GM21723 (cell line): ENCODE data around the gene GRM5.
A peak's percentile ranks its signal among the peaks of the same experiment; 100 is the strongest.
"Not testable (repeated sequence)": the region's sequence is repeated elsewhere in the genome, so short reads cannot be mapped to it uniquely, and the experiment has no call there.

Experiments used
- ATAC-seq: cut with Tn5 transposase; IDR thresholded peaks from one replicate; pipeline ENCODE4 v1.9.1; 2021; ENCODE audit warnings: mild to moderate bottlenecking, moderate library complexity; ENCODE audit not compliant: unreplicated experiment

GRM5 gene

GRCh38 chr11:88843766-88844426 is 221.9 kb downstream of the GRM5 start:
- not testable (repeated sequence) for ATAC-seq

DNA sequence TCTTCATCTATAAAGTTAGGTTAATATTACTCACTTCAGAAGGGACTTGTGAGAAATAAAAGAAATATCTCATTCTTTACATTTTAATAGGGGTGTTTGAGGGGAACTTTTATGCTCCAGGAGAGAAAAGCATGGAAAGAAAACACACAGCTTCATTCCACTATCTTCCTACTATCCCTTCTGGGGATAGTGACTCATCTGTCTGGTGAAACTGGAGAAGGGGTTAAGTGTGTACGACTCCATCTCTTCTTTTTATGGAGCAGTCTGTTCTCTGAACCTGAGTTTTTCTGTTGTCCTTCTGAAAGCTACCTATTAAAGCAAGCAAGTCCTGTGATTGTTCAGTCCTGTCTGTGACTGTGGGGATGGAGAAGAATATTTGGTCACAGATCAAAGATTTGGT is 227.6 kb downstream of the GRM5 start:
- ATAC-seq = not testable (repeated sequence)

DNA sequence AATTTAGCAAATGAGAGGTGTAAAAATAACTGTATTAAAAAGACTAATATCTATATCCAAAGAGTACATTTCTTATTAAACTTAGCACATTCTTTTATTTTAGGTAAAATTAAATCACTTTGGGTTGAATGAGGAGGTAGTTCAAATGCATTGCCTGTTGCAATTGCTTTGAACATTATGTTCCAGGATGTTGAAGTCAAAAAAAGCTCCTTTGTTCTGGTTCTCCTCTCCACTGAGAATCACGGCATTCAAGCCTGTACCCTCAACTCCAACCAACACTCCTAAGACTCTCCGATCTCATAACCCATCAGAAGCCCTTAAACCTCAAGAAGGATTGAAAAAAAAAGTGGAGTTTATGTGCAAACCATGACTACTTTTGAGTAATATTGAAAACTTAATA is 230.1 kb downstream of the GRM5 start:
- not testable (repeated sequence) for ATAC-seq

GRCh38 chr11:88831303-88831890 is 234.4 kb downstream of the GRM5 start:
- ATAC-seq = no peak

DNA sequence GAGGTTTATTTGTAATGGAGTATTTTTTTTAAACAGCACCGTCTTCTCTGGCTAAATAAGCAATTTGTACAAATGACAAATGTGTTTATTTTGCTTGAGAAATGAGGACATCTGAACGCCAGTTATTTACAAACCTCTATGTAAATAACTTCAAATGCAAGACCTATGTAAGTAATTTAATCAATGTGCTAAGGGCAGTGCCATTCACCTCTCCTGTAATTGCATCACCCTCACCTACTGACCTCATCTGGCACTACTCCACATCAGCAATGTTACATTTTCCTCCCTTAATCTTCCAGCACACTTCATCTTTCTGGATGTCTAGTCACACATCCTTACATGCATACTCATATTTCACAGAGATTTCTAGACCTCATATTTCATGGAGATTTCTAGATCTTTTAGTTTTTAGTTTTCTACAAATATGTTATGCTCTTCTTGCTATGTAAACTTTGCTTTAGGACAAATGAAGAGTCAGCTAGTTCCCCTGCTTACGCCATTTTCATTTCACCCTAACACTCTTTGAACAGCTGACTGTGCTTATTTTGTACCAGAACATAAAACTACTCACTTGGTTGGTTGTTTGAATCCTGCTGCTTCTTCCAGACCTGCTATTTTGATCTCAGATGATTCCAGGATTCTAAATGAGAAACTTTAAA is 238.6 kb downstream of the GRM5 start:
- ATAC-seq = no peak

GRCh38 chr11:88819616-88820015 is 246.2 kb downstream of the GRM5 start:
- no peak for ATAC-seq

- ATAC-seq = no peak
Observed at GRCh38 chr11:88818978-88819377, 246.8 kb downstream of the GRM5 start.

GRCh38 chr11:88815505-88815904 is 250.3 kb downstream of the GRM5 start:
- ATAC-seq = no peak

DNA sequence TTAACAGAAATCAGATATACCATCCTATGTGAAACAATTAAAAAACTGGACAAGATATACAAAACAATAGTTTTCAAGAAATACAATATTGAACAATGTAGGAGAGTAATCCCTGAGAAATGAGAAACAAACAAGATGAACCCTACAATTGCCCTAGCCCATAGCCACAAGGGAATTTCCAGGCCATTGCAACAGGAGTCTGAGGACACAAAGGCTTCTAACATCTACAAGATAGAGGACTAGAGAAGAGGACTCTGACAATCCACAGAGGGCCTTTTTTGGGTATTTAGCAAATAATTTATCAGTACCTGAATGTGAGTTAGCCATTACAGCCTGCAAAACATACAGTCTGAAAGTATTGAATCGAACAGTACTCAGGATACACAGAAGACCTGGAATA is 251.7 kb downstream of the GRM5 start:
- no peak for ATAC-seq

GRCh38 chr11:88813233-88813915 is 252.4 kb downstream of the GRM5 start:
- ATAC-seq = peak; percentile 84

GRCh38 chr11:88810420-88811097 is 255.2 kb downstream of the GRM5 start:
- ATAC-seq = no peak

GRCh38 chr11:88809126-88809525 is 256.7 kb downstream of the GRM5 start:
- no peak for ATAC-seq

GRCh38 chr11:88807349-88807748 is 258.4 kb downstream of the GRM5 start:
- no peak for ATAC-seq

DNA sequence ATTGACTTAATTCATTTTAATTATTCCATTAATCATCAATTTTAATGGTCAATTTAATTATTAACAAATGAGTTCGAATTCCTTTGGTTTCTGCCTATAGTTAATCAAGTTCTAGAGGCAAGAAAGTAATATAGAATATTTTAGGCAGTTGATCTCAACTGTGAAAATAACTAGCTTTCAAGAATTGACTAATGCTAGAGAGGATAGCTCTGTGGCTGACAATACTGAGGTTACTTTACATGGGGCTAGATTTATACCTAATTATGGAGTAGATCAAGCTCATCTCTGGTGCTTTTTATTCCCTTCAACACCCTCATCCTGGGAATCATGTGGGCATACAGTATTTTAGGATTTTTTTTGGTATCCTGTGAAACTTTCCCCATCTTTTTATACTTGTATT is 259.4 kb downstream of the GRM5 start:
- ATAC-seq = no peak

GRCh38 chr11:88801484-88802123 is 264.2 kb downstream of the GRM5 start:
- ATAC-seq = no peak

DNA sequence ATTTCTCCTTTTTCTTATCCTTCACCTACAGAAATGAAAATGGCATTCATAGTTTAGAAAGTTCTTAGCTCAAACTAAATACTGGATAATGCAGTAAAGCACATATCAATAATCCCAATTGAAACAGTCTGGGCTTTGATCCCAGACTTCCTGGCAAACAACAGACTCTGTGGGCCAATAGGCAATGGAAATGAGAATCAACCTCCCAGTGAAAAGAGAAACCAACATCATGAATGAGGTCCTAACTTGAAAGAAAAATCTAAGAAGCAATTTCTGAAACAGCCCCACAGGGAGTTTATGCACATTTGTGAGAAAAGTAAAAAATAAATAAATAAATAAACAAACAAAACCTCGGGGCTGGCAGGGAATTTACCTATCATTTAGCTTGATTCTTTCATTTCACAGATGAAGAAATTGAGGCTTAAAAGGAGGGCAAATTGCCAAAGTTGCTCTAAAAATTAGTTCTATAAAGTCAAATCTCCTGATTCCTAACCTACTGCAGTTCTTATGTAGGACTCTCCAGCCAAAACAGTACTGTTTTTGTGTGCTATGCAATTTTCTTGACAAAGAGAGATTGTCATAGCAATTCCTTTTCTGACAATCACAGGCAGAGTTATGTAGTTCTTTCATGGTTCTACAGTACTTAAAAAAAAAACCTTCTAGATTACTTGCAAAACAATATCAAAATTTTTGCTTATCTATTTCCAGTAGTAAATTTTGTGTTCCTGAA is 265.8 kb downstream of the GRM5 start:
- ATAC-seq = no peak

- ATAC-seq = no peak
Observed at GRCh38 chr11:88790182-88790581, 275.6 kb downstream of the GRM5 start.

DNA sequence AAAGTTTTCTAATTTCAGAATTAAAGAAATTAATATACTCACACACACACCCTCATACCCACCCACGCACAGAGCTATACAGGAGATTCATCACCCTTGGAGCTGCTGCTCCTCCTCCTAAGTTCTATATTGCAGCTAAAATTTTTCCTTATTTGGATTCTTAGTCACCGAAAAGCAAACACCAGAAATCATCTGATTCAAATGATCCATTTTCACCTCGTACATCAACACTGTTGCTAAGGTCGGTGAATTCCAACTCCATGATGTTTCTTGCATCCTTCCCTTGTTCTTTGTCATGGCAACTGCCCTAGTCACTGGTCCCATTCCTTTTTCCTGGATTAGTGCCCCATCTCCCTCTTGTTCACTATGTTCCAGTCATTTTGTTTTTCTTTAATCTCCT is 286.2 kb downstream of the GRM5 start:
- ATAC-seq = no peak

GRCh38 chr11:88770475-88771079 is 295.2 kb downstream of the GRM5 start:
- ATAC-seq = no peak

GRCh38 chr11:88744140-88744539 is 321.6 kb downstream of the GRM5 start:
- ATAC-seq = no peak
